ENCODE measurements around the gene SLCO3A1.

- no peak for TF ChIP-seq EZH2phosphoT487 (IDR thresholded peaks at IDR 0.05; ENCODE audit: insufficient read depth, low read depth)
- no peak for TF ChIP-seq EZH2 (IDR thresholded peaks at IDR 0.05; ENCODE audit: insufficient read depth, poor library complexity, severe bottlenecking)
Observed at GRCh38 chr15:91912336-91912735, 58.8 kb downstream of the SLCO3A1 start.

Measured in GM23248 (cell line).